ENCODE results near the gene MYH1.

MYH1 gene

DNA sequence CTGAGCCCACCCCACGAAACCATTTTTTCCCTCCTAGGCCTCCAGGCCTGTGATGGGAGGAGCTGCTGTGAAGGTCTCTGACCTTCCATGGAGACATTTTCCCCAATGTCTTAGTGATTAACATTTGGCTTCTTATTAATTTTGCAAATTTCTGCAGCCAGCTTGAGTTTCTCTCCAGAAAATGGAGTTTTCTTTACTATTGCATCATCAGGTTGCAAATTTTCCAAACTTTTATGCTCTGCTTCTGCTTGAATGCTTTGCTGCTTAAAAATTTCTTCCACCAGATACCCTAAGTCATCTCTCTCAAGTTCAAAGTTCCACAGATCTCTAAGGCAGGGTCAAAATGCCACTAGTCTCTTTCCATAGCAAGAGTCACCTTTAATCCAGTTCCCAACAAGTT lies 36.1 kb downstream of the MYH1 start:
- no peak for DNase-seq (ENCODE audit: low read depth in 2 of 2)

DNA sequence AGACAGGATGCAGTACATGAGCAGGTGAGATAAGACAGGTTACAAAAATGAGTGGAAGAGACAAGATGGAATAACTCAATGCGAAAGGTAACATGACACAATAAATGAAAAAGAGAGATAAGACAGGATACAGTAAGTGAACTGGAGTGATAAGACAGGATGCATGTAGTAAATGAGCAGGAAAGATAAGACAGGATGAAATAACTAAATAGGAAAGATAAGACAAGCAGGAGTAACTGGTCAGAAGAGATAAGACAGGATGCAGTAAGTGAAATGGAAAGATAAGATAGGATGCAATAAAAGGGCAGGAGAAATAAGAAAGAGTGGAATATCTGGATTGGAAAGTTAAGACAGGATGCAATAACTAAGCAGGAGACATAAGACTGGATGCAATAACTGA lies 40.6 kb downstream of the MYH1 start:
- no peak for DNase-seq (ENCODE audit: low read depth in 2 of 2)

DNA sequence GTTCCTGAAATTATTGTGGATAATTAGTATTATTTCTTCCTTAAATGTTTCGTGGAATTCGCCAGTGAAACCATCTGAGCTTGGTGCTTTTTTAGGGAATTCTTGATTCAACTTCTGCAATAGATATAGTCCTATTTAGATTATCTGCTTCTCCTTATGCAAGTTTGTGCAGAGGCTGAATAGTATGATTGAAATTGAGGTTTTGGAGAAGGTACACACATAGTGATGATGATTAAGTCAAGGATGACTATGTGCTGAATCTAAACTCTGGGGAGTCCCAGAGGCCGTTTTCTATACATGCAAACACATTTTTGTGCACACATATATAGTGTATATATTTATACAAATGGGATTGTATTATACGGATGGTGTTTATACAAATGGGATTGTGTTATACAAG lies 43.8 kb downstream of the MYH1 start:
- DNase-seq (ENCODE audit: low read depth in 2 of 2): no peak

DNA sequence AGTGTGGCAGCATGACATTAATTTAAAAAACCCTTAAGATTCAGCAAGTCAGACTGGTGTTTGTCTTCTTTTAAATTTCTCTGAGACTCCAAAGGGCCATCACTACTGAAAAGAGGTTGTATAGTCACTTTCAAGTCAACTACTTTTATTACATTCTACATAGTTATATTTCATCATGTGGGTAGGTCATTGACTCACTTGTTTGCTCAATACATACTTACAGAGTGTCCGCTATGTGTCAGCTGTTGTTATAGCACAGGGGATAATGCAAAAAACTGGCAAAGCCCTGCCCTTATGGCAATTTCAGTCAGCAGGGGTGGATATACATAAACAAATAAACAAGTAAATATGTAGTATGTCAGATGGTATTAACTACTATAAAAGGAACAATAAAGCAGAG lies 46.5 kb downstream of the MYH1 start:
- no peak for DNase-seq (ENCODE audit: low read depth in 2 of 2)

DNA sequence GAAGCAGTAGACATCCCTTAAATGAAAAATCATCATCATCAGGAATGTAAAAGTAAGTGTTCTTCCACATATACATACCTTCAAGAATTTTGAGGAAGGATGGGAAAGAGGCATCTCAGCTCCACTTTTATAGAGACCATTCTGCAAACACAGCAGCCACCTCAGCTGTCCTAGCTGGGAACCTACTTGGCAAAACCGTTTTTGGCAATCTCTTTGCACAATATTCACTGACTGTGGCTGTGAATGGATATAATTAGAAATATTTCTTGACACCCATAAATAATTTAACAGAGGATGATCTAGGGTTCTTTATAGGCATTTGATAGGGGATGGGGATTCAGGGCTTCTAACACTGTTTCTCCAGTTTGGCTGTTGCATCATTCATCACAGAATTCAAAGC lies 48.9 kb downstream of the MYH1 start, which contains the start of gene MYH4:
TSS of gene MYH4 (minus strand) at position 101 of the 400 bp plus-strand sequence. CDS start 2,814 bp downstream, outside the sequence.
- no peak for DNase-seq (ENCODE audit: low read depth in 2 of 2)

DNA sequence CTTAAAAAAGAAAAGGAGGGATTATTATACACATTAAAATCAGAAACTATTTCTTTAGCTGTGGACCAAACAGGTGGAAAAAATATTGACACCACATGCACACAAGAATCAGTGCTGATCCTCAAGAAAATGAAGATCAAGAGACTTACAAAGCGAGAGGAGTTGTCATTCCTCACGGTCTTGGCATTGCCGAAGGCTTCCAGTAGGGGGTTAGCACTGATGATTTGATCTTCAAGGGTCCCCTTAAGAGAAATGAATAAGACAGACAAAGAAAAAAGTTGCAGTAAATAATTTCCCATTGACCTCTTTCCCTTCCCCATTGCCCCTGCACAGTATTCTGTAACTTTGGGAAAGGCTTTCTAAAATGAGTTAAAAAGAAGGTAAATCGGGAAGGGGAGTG lies 54.9 kb downstream of the MYH1 start:
- DNase-seq (ENCODE audit: low read depth in 2 of 2): no peak

DNA sequence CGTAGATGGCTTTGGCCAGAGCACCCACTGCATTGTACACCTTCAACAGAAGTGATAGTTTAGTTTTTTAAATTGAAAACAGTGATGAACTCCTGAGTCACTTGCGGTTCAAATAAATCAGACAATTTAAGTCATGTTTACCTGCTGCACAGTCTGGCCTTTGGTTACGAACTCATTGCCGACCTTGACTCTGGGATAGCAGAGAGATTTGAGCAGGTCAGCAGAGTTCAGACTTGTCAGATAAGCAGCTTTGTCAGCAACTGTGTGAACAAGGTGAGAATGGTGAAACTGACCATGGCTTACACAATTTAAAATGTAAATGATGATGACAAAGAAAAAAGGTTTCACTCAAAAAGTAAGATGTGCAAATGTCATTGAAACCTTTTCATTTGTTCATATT lies 58.3 kb downstream of the MYH1 start:
- DNase-seq (ENCODE audit: low read depth in 2 of 2): no peak

DNA sequence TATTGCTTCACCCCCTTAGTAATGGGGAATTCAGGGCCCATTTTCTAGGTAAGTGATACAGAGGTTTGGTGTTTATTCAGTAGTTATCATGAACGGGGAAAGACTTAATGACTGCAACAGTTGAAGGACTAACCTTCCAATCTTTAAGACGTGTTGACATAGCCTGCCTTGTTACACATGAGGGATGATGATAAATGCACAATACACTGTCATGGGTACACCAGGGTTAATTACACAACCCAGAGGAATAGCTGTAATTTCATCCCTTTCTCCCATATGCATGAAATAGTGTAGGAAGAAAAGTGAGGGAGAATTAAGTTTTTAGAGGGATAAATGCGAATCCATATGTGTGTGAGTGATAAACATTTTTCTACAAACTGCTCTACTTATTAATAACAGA lies 59.6 kb downstream of the MYH1 start:
- DNase-seq (ENCODE audit: low read depth in 2 of 2): no peak

DNA sequence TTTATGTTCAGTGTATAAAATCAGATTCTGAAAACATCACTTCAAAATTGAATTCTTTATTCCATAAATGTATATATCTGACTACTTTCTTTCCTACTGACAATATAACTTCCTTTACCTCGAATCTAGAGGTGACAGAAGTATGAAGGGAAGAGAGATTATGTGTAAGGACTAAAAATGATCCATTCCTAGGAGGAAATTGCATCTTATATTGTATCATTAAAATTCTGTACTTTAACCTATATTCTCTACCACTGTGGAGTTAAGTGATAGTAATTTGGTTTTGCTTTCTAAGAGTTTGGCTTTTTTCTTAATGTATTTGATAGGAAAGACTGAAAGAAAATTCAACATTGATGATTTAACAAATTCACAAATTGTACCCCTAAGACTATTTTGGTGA lies 60.4 kb downstream of the MYH1 start:
- DNase-seq (ENCODE audit: low read depth in 2 of 2): no peak

DNA sequence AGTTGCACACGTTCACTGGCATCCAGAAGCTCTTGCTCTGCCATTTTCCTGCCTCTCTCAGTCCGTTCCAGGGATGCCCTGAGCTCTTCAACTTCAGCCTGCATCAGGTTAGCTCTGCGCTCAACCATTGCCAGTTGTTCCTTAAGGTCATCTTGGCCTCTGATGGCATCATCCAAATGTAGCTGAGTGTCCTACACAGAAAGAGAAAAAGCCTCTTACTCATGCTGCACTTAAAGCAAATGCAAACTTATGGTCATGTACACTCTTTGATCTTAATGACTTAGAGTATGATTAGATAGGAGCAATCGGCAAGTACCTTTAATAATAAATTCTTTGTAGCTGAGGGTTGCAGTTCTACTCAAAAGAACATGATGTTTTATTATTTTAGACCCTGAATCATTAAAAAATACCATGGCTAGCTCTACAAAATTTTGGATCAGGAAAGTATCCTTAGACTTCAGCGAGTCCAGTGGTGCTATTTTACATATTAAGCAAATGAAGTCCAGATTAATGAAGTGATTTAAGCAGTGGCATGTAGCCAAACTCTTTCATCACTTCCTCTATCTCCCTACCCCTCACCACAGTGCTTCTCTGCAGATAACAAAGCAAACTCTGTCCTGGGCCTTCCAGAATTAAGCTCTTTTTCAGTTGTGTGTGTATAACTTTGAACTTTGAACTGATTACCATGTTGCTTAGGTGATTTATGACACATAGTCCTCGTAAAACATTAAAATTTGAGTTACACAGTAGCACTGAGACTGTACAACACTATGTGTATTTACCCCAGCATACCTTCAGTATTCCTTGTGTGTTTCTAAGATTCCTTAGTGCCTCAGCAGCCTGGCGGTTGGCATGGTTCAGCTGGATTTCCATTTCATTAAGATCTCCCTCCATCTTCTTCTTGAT lies 71.1 kb downstream of the MYH1 start:
- DNase-seq (ENCODE audit: low read depth in 2 of 2): no peak
